ENCODE data around the gene LDLRAD3.

GRCh38 chr11:36162006-36162882 lies 218.4 kb downstream of the LDLRAD3 start:
- TF ChIP-seq CTCF (IDR thresholded peaks at IDR 0.05) (no peak), POLR2A (IDR thresholded peaks at IDR 0.05) (no peak), EP300 (IDR thresholded peaks at IDR 0.05) (no peak)

Data from ovary (tissue), 3 donors.